NCI-H2196 treated with DMSO at 0.1 percent for 48 hours (cell line): ENCODE data around the gene CTPS1.

Experiments
- DNase-seq: peaks from one replicate; lab custom pipeline; 2025; ENCODE audit not compliant: unreplicated experiment; lab: John Stamatoyannopoulos, UW

The CTPS1 gene

GRCh38 chr1:40979241-40980067, at the start of gene CTPS1:
TSS of gene CTPS1 (plus strand) at chr1:40979696. CDS start at chr1:40983291, 3,595 bp downstream.
- DNase-seq, result peak; percentile 91

DNA sequence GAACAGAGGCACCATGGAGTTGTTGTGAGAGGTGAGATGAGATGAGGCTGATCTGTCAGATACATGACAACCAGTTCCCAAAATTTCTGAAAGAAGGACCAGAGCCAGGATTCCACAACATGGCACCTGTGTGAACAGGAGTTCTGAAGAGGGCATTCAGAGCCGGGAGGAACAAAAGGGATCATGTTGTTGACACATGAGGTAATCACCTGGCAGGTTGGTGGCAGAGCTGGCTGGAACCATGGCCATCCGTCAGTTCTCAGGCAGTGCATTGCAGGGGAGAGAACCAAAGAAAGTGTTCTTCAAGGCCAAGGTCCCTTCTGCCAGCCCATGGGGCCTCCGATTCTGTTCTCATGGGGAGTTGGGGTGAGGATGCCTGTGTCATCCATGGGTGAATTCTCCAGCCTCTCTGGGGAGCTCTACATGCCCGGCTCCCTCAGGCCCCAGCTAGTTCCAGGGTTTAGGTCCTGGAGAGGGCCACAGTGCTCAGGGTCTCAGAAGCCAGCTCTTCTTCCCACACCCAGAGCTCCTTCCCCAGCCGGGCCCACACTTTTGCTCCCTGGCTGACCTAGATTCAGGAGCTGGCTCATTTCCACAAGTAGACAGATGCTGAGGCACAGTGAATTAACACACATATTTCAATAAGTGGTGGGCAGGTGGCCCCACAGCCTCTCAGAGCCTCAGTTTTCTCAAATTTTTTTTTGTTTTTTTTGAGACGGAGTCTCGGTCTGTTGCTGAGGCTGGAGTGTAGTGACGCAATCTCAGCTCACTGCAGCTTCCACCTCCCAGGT, 49.1 kb upstream of the CTPS1 start:
- DNase-seq, result peak; percentile 20

DNA sequence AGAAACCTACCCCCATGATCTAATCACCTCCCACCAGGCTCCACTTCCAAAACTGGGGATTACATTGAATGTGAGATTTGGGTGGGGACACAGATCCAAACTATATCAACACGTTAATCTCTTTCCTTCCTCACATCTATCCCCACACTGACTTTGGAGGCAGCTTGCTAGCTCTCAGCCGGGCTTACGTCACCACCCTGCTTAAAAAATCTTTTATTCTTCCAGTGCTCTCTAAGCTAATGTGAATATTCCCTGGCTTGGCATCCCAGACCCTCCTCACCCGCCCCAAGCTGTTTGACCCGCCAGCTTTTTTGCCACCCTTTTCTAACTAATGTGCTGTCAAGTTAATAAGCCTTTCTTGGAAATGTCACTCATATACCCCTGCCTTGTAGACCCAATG, 47.9 kb upstream of the CTPS1 start:
- no peak for DNase-seq

DNA sequence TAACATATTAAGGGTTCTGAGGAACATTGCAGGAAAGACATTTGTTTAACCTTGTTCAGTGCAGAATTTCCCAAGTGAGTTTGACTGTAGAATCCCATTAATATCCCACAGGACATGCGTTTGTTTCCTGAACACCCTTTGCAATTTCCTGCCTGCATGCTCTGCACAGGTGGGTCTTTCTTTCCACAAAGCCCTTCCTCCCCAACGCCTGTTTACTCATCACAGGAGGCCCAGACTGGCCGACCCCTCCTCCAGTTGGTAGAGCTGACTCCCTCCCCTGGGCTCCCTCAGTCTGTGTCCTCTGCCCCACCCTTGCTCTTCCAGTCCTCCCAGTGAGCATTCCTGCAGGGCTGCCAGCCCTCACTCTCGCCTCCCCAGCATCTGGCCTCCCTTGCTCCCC, 47.5 kb upstream of the CTPS1 start:
- DNase-seq, result no peak

- DNase-seq, result no peak
Observed at GRCh38 chr1:40936931-40937339, 42.6 kb upstream of the CTPS1 start.

DNA sequence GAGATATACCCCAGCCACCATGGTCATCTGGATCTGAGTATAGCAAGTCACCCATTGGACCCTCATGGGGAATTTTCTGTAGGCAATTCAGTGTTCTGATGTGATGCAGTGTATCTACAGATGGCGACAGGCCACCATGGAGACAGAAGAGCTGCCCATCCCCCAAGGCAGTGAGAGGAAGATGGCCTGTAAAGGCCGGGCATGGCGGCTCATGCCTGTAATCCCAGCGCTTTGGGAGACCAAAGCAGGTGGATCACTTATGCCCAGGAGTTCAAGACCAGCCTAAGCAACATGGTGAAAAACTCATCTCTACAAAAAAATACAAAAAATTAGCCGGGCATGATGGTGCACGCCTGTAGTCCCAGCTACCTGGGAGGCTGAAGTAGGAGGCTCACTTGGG, 41.1 kb upstream of the CTPS1 start:
- no peak for DNase-seq

DNA sequence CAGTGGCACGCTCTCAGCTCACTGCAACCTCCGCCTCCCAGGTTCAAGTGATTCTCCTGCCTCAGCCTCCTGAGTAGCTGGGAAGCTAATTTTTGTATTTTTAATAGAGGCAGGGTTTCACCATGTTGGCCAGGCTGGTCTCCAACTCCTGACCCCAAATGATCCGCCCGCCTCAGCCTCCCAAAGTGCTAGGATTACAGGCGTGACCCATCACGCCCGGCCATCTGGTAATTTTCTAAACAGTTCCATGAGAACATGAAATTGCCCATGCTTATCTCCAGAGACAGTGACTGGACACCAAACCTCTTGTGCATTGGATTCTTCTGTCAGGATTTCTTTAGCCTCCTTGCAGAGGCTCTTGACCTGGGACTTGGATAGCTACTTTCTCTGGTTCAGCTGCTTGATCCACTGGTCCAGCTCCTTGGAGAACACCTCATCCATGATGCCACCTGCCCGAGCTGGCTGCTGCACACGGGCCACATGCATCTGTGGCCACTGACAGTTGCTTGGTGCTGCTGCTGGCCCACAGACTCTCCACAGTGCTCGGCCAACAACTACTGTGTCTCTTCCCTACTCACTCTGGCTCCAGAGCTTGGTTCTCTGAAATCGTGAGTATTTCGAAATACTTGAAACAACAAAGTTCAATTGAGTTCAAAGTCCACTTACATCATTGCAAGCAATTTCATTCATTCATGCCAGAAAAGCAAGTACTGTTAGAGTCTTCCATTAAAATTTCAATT, 40.0 kb upstream of the CTPS1 start:
- no peak for DNase-seq

DNA sequence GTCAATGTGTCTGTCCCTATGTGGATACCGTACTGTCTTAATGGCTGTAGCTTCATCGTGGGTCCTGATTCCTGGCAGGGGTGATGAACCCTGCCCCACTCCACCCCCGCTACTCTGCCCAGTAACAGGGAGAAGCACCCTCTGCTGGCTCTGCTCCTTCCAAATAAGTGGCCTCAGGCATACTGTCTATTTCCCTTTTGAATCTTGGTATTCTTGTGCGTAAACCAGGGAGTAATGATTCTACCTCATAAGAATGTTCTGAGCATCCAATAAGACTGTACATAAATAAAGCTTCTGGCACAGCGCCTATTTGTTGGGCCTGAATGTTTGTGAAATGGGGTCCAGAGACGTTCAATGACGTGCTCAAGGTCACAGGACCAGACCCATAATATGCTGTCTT, 35.2 kb upstream of the CTPS1 start:
- DNase-seq, result no peak

DNA sequence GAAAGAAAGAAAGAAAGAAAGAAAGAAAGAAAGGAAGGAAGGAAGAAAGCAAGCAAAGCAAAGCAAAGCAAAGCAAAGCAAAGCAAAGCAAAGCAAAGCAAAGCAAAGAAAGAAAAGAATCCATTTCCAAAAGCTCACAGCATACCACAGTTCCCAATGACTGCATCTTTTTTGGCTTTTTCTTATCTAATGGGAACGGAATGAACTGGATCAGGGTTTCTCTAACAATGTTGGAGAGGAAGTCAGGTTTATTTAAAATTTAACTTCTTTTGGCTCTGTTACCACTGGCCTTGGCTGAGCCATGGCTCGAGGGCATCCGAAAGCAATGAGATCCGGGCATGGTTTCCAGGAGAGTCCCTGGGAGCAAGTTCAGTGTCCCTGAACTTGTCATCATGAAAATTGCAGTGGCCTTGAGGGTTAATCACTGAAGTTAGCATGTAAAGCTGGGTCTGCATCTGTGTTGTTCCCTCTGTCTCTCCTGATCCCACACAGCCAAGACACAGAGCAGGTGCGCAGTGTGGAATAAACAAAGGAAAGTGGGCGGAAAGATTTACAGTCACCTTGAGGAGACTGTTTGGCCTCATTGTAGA, 34.6 kb upstream of the CTPS1 start:
- no peak for DNase-seq

- DNase-seq, result no peak
Observed at GRCh38 chr1:40945491-40945973, 34.0 kb upstream of the CTPS1 start.

GRCh38 chr1:40948741-40949443, 30.6 kb upstream of the CTPS1 start:
- DNase-seq, result peak; percentile 21

DNA sequence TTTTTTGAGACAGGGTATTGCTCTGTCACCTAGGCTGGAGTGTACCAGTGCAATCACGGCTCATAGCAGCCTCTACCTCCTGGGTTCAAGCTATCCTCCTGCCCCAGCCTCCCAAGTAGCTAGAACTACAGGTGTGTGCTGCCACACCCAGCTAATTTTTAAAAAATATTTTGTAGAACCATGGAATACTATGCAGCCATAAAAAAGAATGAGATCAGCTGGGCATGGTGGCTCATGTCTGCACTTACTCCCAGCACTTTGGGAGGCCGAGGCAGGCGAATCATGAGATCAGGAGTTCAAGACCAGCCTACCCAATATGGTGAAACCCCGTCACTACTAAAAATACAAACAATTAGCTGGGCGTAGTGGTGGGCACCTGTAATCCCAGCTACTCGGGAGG, 29.9 kb upstream of the CTPS1 start:
- no peak for DNase-seq

DNA sequence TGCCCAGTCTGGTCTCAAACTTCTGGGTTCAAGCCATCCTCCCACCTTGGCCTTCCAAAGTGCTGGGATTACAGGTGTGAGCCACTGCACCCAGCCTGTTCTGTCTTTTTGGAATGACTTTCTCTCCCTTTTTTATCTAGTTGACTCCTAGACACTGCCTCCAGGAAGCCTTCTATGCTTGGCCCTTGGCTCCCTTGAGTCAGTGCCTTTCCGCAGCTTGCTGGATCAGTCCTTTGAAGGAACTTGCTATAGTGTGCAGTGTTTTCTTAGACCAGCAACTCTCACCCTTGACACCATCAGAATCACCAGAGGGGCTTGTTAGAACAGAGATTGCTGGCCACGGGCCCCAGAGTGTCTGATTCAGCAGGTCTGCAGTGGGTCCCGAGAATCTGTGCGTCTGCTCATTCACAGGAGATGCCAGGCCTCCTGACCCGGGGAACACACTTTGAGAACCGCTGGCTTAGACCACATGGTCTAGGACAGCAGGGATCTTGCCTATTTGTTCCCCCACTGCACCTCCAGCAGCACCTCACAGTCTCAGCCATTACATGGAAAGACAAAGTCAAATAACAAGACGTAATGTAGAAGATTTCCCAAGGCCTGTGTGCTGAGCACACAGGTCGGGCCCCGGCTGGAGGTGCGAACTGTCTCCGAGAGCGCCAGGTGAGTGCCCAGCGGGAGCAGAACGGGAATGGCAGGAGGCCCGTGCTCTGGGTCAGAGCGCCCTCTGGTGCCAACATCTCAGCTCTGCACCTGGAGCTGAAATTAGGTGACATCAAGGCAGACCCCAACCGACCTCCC, 27.4 kb upstream of the CTPS1 start:
- DNase-seq, result peak; percentile 58

DNA sequence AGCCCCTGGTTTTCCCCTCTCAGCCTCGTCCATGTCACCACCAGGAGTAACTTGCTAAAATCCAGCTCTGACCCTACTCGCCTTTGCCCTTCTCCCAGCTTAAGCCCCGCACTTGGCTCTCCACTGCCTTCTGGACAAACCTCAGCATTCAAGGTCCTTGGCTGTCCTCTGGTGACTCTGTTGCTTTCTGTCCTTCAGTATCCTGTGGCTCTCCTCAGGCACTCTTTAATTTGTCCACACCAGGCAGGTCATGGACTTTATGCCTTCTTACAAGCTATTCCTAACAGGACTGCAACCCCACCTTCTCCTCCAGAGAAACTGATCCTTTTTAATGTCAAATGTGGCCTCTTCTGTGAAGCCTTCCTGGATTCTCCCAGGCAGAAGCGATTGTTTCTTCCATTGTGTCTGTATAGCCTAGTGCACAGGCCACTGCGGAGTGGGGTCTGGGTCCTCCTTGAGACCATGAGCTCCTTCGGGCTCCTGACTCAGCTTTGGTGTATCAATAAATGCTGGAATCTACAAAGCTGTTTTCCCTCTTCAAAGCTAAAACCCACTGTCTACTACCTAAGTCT, 26.7 kb upstream of the CTPS1 start:
- DNase-seq, result no peak

GRCh38 chr1:40954626-40955025, 24.9 kb upstream of the CTPS1 start:
- no peak for DNase-seq

GRCh38 chr1:40955266-40955665, 24.2 kb upstream of the CTPS1 start:
- DNase-seq, result no peak

DNA sequence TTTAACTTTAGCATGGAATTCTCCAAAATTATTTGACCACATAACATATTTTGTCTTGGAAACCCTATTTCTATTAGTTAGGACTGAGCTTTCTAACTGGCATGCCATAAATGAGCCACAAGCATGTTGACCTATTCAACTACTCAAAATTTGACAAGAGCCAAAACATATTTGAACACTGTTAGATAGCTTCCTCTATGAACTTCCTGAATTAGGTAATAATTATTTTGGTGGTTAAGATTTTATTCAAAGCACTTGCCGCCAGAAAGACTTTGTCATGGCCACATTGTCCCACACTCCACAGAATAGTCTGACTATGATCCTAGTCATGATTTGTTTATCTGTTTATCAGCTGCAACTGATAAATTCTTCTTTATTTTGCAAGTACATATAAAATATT, 23.1 kb upstream of the CTPS1 start:
- DNase-seq, result no peak

GRCh38 chr1:40958210-40958609, 21.3 kb upstream of the CTPS1 start:
- no peak for DNase-seq

- DNase-seq, result no peak
Observed at GRCh38 chr1:40965531-40965930, 14.0 kb upstream of the CTPS1 start.
